IPS-NIHi7 (cell line): Measurements from ENCODE around the gene MUC20.
"Not testable (repeated sequence)": the region's sequence is repeated elsewhere in the genome, so short reads cannot be mapped to it uniquely, and the experiment has no call there.

Experiments
- DNase-seq: peaks from one replicate; pipeline ENCODE4 v3.0.0; 2012; ENCODE audit warnings: mixed read lengths; ENCODE audit errors: extremely low spot score

The MUC20 gene

GRCh38 chr3:195770841-195771645, 50.3 kb downstream of the MUC20 start:
- not testable (repeated sequence) for DNase-seq

GRCh38 chr3:195771646-195772300, 51.0 kb downstream of the MUC20 start:
- no peak for DNase-seq

GRCh38 chr3:195773956-195774537, 53.3 kb downstream of the MUC20 start:
- DNase-seq: no peak

- DNase-seq: peak; percentile 87
Measured at GRCh38 chr3:195774917-195775316, 54.1 kb downstream of the MUC20 start.

- no peak for DNase-seq
Measured at GRCh38 chr3:195777975-195778374, 57.2 kb downstream of the MUC20 start.

- DNase-seq: not testable (repeated sequence)
Measured at GRCh38 chr3:195781236-195781635, 60.5 kb downstream of the MUC20 start.
